HepG2 (cell line): ENCODE measurements around the gene UGT1A4. TPM values are rescaled to one million over a fixed set of nuclear protein-coding genes. Genes with fewer than 3 reads are reported as not detected.
A peak's percentile ranks its signal among the peaks of the same experiment; 100 is the strongest.

Source experiments
- ATAC-seq: fragments of 200-7000 bp; cut with Tn5 transposase; 3 replicates; pipeline ENCODE4 v1.9.1; 2020; ENCODE audit warnings: mild to moderate bottlenecking, moderate library complexity
- BruUV-seq: library from RNA; stranded (reverse); fragments of 400-500 nt; replicated peaks from 2 replicates; lab custom pipeline; 2021; lab: Mats Ljungman, UMichigan
- CTCF ChIA-PET: fragments of 300-600 bp; formaldehyde crosslinking; extraction: SDS; loops from one replicate; lab custom pipeline; 2021; ENCODE audit warnings: low total read pairs, inconsistent platforms, low intra/inter-chr PET ratio; lab: Yijun Ruan, JAX
- POLR2A ChIA-PET: fragments of 350-600 bp; sonication (Branson Sonifier 250); formaldehyde crosslinking; loops from one replicate; lab custom pipeline; 2020; ENCODE audit warnings: antibody characterized with exemption, inconsistent platforms; lab: Yijun Ruan, JAX
- DNase-seq: peaks from one replicate; pipeline ENCODE4 v3.0.0-alpha.2; 2015; ENCODE audit warnings: low spot score
- FAIRE-seq: peaks from 3 replicates; lab custom pipeline; 2011; peaks lifted over from hg19 to GRCh38; lab: Jason Lieb, UNC
- H2AFZ ChIP-seq: one replicate; pipeline ENCODE4 v1.6.1; 2011; ENCODE audit warnings: low read length, inconsistent platforms
- H3K27ac ChIP-seq: fragments of 300-600 bp; 3 replicates; pipeline ENCODE4 v1.8.0; 2011; ENCODE audit warnings: mixed run types, mild to moderate bottlenecking, mixed read lengths, low read length, inconsistent platforms; ENCODE audit not compliant: insufficient read depth; ENCODE audit errors: extremely low read length
- H3K27me3 ChIP-seq, 2 experiments: fragments of 200-600 bp in 1 of 2; 2 replicates in 1 of 2; 3 replicates in 1 of 2; pipeline versions ENCODE4 v1.6.0 to v1.8.0; 2011; ENCODE audit warnings: low read length in 2 of 2, mild to moderate bottlenecking in 2 of 2, moderate library complexity in 2 of 2, inconsistent platforms in 1 of 2; ENCODE audit not compliant: insufficient read depth in 2 of 2, control insufficient read depth in 1 of 2
- H3K36me3 ChIP-seq, 2 experiments: fragments of 200-600 bp in 1 of 2; replicated peaks in 1 of 2; 2 replicates in 1 of 2; 3 replicates in 1 of 2; pipeline versions ENCODE4 v1.5.1 to v1.8.0; 2011; ENCODE audit warnings: low read length in 2 of 2, inconsistent platforms in 1 of 2; ENCODE audit not compliant: insufficient read depth in 2 of 2, control insufficient read depth in 1 of 2
- H3K4me1 ChIP-seq: 2 replicates; pipeline ENCODE4 v1.5.1; 2012; ENCODE audit warnings: low read length, inconsistent platforms; ENCODE audit not compliant: insufficient read depth
- H3K4me2 ChIP-seq: 2 replicates; pipeline ENCODE4 v1.6.0; 2011; ENCODE audit warnings: low read depth, low read length, inconsistent platforms
- H3K4me3 ChIP-seq, 3 experiments: fragments of 200-600 bp in 1 of 3; sonication (generic), shearing (Covaris generic) in 1 of 3; replicated peaks in 1 of 3; 2 replicates each; pipeline ENCODE4 v1.5.1; 2011 to 2016; ENCODE audit warnings: low read length in 3 of 3, inconsistent platforms in 2 of 3, low read depth in 2 of 3, mild to moderate bottlenecking in 2 of 3, control low read depth in 1 of 3, mixed read lengths in 1 of 3; ENCODE audit not compliant: insufficient read depth in 1 of 3
- H3K79me2 ChIP-seq: one replicate; pipeline ENCODE4 v1.6.1; 2011; ENCODE audit warnings: low read length, inconsistent platforms; ENCODE audit not compliant: insufficient read depth
- H3K9ac ChIP-seq: 2 replicates; pipeline ENCODE4 v1.6.0; 2011; ENCODE audit warnings: mild to moderate bottlenecking, low read depth, low read length, inconsistent platforms; ENCODE audit not compliant: insufficient read depth
- H3K9me3 ChIP-seq: 2 replicates; pipeline ENCODE4 v1.5.1; 2012; ENCODE audit warnings: mild to moderate bottlenecking, low read length
- H4K20me1 ChIP-seq: 2 replicates; pipeline ENCODE4 v1.6.0; 2011; ENCODE audit warnings: inconsistent platforms, mild to moderate bottlenecking, low read length, moderate library complexity; ENCODE audit not compliant: insufficient read depth
- CBX1 ChIP-seq: IDR thresholded peaks from one replicate; pipeline ENCODE4 v1.6.1; 2016; ENCODE audit warnings: antibody characterized with exemption, low read depth
- CREB1 ChIP-seq, 2 experiments: fragments of 450-650 bp in 1 of 2; IDR thresholded peaks; 2 replicates each; pipeline ENCODE4 v1.6.1; 2016 to 2017; ENCODE audit warnings: control low read depth in 1 of 2, mild to moderate bottlenecking in 1 of 2, missing compliant biosample characterization in 1 of 2, missing genetic modification characterization in 1 of 2
- DR1 ChIP-seq: sonication (generic); formaldehyde crosslinking; IDR thresholded peaks from 2 replicates; pipeline ENCODE4 v1.8.0; 2021; ENCODE audit warnings: mild to moderate bottlenecking, missing genetic modification reagents, inconsistent platforms
- ELF3 ChIP-seq: IDR thresholded peaks from 2 replicates; pipeline ENCODE4 v1.6.1; 2016; ENCODE audit warnings: missing genetic modification reagents, missing compliant biosample characterization
- FLYWCH1 ChIP-seq: sonication (generic); formaldehyde crosslinking; IDR thresholded peaks from 2 replicates; pipeline ENCODE4 v1.8.1; 2023; ENCODE audit warnings: mild to moderate bottlenecking, missing genetic modification reagents
- HNF4G ChIP-seq, 2 experiments: sonication (generic) in 1 of 2; formaldehyde crosslinking in 1 of 2; IDR thresholded peaks; 2 replicates each; pipeline versions ENCODE4 v1.4.0 to v1.6.1; 2011 to 2020; ENCODE audit warnings: borderline replicate concordance in 2 of 2, low read depth in 2 of 2, mild to moderate bottlenecking in 2 of 2, low read length in 1 of 2, missing genetic modification reagents in 1 of 2, moderate library complexity in 1 of 2
- NFYB ChIP-seq: sonication (generic); formaldehyde crosslinking; IDR thresholded peaks from 2 replicates; pipeline ENCODE4 v1.4.0; 2020; ENCODE audit warnings: missing genetic modification reagents
- NFYC ChIP-seq: IDR thresholded peaks from 2 replicates; pipeline ENCODE4 v1.6.1; 2016; ENCODE audit warnings: missing genetic modification reagents, missing compliant biosample characterization
- PCBP1 ChIP-seq: fragments of 200-400 bp; formaldehyde crosslinking; IDR thresholded peaks from 2 replicates; pipeline ENCODE4 v1.6.1; 2017; ENCODE audit warnings: mild to moderate bottlenecking, low read depth, low read length, borderline replicate concordance
- SNAPC5 ChIP-seq: sonication (generic); formaldehyde crosslinking; IDR thresholded peaks from 2 replicates; pipeline ENCODE4 v1.8.1; 2023; ENCODE audit warnings: mild to moderate bottlenecking, missing genetic modification reagents, borderline replicate concordance
- TEAD2 ChIP-seq: sonication (generic); formaldehyde crosslinking; IDR thresholded peaks from 2 replicates; pipeline ENCODE4 v1.9.0; 2021; ENCODE audit warnings: missing genetic modification reagents
- ZFP36L1 ChIP-seq: sonication (generic); formaldehyde crosslinking; IDR thresholded peaks from 2 replicates; pipeline ENCODE4 v1.8.0; 2022; ENCODE audit warnings: mild to moderate bottlenecking, missing genetic modification reagents, moderate library complexity
- ZMAT5 ChIP-seq: sonication (generic); formaldehyde crosslinking; IDR thresholded peaks from 2 replicates; pipeline ENCODE4 v1.5.0; 2020; ENCODE audit warnings: mild to moderate bottlenecking, low read depth, missing genetic modification reagents, borderline replicate concordance
- ZNF143 ChIP-seq: sonication (generic); formaldehyde crosslinking; IDR thresholded peaks from 2 replicates; pipeline ENCODE4 v1.4.0; 2020; ENCODE audit warnings: missing genetic modification reagents
- ZNF557 ChIP-seq: sonication (generic); formaldehyde crosslinking; IDR thresholded peaks from 2 replicates; pipeline ENCODE4 v1.4.0; 2020; ENCODE audit warnings: missing genetic modification reagents
- ZNF782 ChIP-seq: sonication (generic); formaldehyde crosslinking; IDR thresholded peaks from 2 replicates; pipeline ENCODE4 v1.4.0; 2020; ENCODE audit warnings: missing genetic modification reagents, mild to moderate bottlenecking, borderline replicate concordance
- ZSCAN29 ChIP-seq: sonication (generic); formaldehyde crosslinking; conservative IDR thresholded peaks from 2 replicates; pipeline ENCODE4 v1.4.0; 2020; ENCODE audit warnings: mild to moderate bottlenecking, missing genetic modification reagents
- WGBS: methylation state at CpG from one replicate; pipeline ENCODE4 v1.1.6; 2017; ENCODE audit warnings: low lambda C conversion rate; 5-methylcytosine and 5-hydroxymethylcytosine counted together
- in situ Hi-C: cut with HindIII; loops from 2 replicates; pipeline ENCODE4 v1.10.0; 2017; ENCODE audit warnings: low pct_unique_long_range_greater_than_20kb; ENCODE audit not compliant: extremely low pct_ligation_motif_present
- intact Hi-C: fragments of 100-400 bp; cut with micrococcal nuclease; formaldehyde crosslinking; loops from one replicate; pipeline ENCODE4 v1.10.0; 2022; ENCODE audit not compliant: unreplicated experiment
- polyA plus RNA-seq, 8 experiments: library from polyadenylated mRNA; depleted of rRNA in 3 of 8; stranded (reverse) in 7 of 8; unstranded in 1 of 8; fragments of >200 nt; fragmentation: Illumina TruSeq in 4 of 8; extraction: Trizol in 4 of 8; gene quantifications; 2 replicates each; pipeline versions ENCODE4 v1.2.1 to v1.2.3, GENCODE V29; 2011 to 2016; ENCODE audit warnings: low read depth in 4 of 8, missing spikeins in 1 of 8, mixed read lengths in 1 of 8; ENCODE audit not compliant: insufficient read depth in 1 of 8
- total RNA-seq, 5 experiments: library from RNA; depleted of rRNA; stranded (reverse); fragments of >200 nt; fragmentation: Illumina TruSeq; extraction: Trizol; gene quantifications; 2 replicates each; pipeline ENCODE4 v1.2.3, GENCODE V29; 2016; ENCODE audit warnings: low read depth in 1 of 5

UGT1A4 gene
- total and polyA plus RNA-seq, 2 of the 13 experiments (the other 11 are each of a cell fraction or from before 2014, with no cell fraction given) = not detected

- no peaks in the 10 kb centered on the region for H3K79me2 ChIP-seq
- no peak overlapping the region for H3K4me2 ChIP-seq
- in situ Hi-C loops = no loop called here
- DNase-seq (no peak), FAIRE-seq (peak; percentile 8), ATAC-seq (no peak; the same call in 2 of the 3 replicates)
- WGBS = 16% methylated on average over 3 of the region's 3 CpGs
- H3K9ac ChIP-seq = no peak overlapping the region
- intact Hi-C loops = no loop called here
- CTCF ChIA-PET = no interaction called here
- no peaks in the 10 kb centered on the region for H4K20me1 ChIP-seq
- no peak overlapping the region for H3K27ac ChIP-seq
- TF ChIP-seq SNAPC5 (CRISPR knock-in tag) (no peak), CREB1 (IDR thresholded peaks at IDR 0.05) (no peak), CREB1 (CRISPR knock-in tag; IDR thresholded peaks at IDR 0.05) (no peak), ZSCAN29 (CRISPR knock-in tag) (no peak), DR1 (CRISPR knock-in tag) (no peak)
- no peak overlapping the region for H3K4me3 ChIP-seq
- no TSS peak for BruUV-seq
- H3K4me1 ChIP-seq = peaks cover 19% of the 10 kb centered on the region
- H3K27me3 ChIP-seq = peaks cover 0 to 33% of the 10 kb centered on the region in 2 experiments; a peak in 3 of 5 replicates
- H3K36me3 ChIP-seq = no peaks in the 10 kb centered on the region
- no peaks in the 10 kb centered on the region for H3K9me3 ChIP-seq
- no peak overlapping the region for H2AFZ ChIP-seq
- POLR2A ChIA-PET = no interaction called here
Observed at GRCh38 chr2:233813236-233814055, 94.9 kb downstream of the UGT1A4 start.

- POLR2A ChIA-PET = no interaction called here
- FAIRE-seq (peak; percentile 12), ATAC-seq (peak; percentile 10; the same call in 1 of the 3 replicates), DNase-seq (no peak)
- Histone ChIP-seq H3K4me1 (peaks cover 23% of the 10 kb centered on the region), H3K9ac (no peak overlapping the region), H3K27ac (no peak overlapping the region), H3K36me3 (no peaks in the 10 kb centered on the region), H3K4me2 (no peak overlapping the region), H4K20me1 (no peaks in the 10 kb centered on the region), H3K9me3 (no peaks in the 10 kb centered on the region), H3K79me2 (no peaks in the 10 kb centered on the region), H2AFZ (no peak overlapping the region), H3K27me3 (peaks cover 3 to 33% of the 10 kb centered on the region in 2 experiments; a peak in 4 of 5 replicates), H3K4me3 (no peak overlapping the region)
- CTCF ChIA-PET = no interaction called here
- BruUV-seq = no TSS peak
- intact Hi-C loops (no loop called here), in situ Hi-C loops (no loop called here)
- 65% methylated on average over 2 of the region's 2 CpGs for WGBS
- no peak for TF ChIP-seq TEAD2 (CRISPR knock-in tag)
- no peak for TF ChIP-seq FLYWCH1 (CRISPR knock-in tag)
- no peak for TF ChIP-seq ZNF557 (CRISPR knock-in tag)
- no peak for TF ChIP-seq HNF4G (IDR thresholded peaks at IDR 0.05; ENCODE audit: borderline replicate concordance, low read depth, low read length)
- no peak for TF ChIP-seq HNF4G (CRISPR knock-in tag; IDR thresholded peaks at IDR 0.05; ENCODE audit: borderline replicate concordance, low read depth)
- peak; percentile 46; the same call in 1 of the 2 replicates for TF ChIP-seq NFYB (CRISPR knock-in tag)
- TF ChIP-seq PCBP1 = no peak
- TF ChIP-seq ELF3 (CRISPR knock-in tag) = no peak
- TF ChIP-seq ZNF782 (CRISPR knock-in tag) = no peak
- TF ChIP-seq ZFP36L1 = no peak
- TF ChIP-seq CBX1 = no peak
- TF ChIP-seq NFYC (CRISPR knock-in tag) = peak; percentile 70
- TF ChIP-seq ZNF143 = peak; percentile 85
- no peak for TF ChIP-seq ZMAT5 (CRISPR knock-in tag)
Observed at GRCh38 chr2:233814056-233814835, 95.7 kb downstream of the UGT1A4 start.
